ENCODE measurements around the gene RASL12. TPM values are rescaled to one million over a fixed set of nuclear protein-coding genes. Genes with fewer than 3 reads are reported as not detected.

RASL12 gene
- total and polyA plus RNA-seq, 2 of the 8 experiments (the other 6 are each of a cell fraction or from before 2014, with no cell fraction given), result 9.5 to 10.3 TPM

GRCh38 chr15:65059369-65059750 is 8.4 kb downstream of the RASL12 start:
- Histone ChIP-seq H3K27ac (ENCODE audit: low read depth, low read length) (no peak overlapping the region), H2BK15ac (ENCODE audit: low read length) (no peak overlapping the region), H2AK5ac (ENCODE audit: low read depth, low read length) (no peak overlapping the region), H4K8ac (ENCODE audit: extremely low read depth, insufficient read depth, low read length) (no peak overlapping the region), H2BK20ac (ENCODE audit: low read length) (no peak overlapping the region), H2BK12ac (ENCODE audit: low read depth, low read length) (no peak overlapping the region), H3K36me3 (ENCODE audit: control insufficient read depth in 2 of 4, insufficient read depth in 4 of 4, low read length in 3 of 4) (no peaks in the 10 kb centered on the region; a peak in 1 of 8 replicates), H2BK5ac (ENCODE audit: low read depth, low read length) (no peak overlapping the region), H3K18ac (ENCODE audit: extremely low read depth, low read length) (no peak overlapping the region), H3K4ac (replicated peaks; ENCODE audit: insufficient read length, low read depth, low read length) (no peak overlapping the region), H3K79me1 (ENCODE audit: low read depth, low read length) (no peaks in the 10 kb centered on the region), H4K20me1 (replicated peaks in 1 of 2; ENCODE audit: control insufficient read depth in 1 of 2, insufficient read depth in 2 of 2, low read length in 2 of 2) (no peaks in the 10 kb centered on the region), H2AFZ (ENCODE audit: low read length) (no peak overlapping the region), H4K5ac (ENCODE audit: insufficient read length, low read depth, low read length) (no peak overlapping the region), H3K56ac (replicated peaks; ENCODE audit: insufficient read length, low read depth, low read length) (no peak overlapping the region), H3K4me1 (replicated peaks in 1 of 4; ENCODE audit: control insufficient read depth in 3 of 4, insufficient read depth in 4 of 4, low read length in 3 of 4) (no peaks in the 10 kb centered on the region), H3K27me3 (replicated peaks in 1 of 4; ENCODE audit: control insufficient read depth in 3 of 4, extremely low read depth in 1 of 4, insufficient read depth in 3 of 4, low read length in 3 of 4) (no peaks in the 10 kb centered on the region; a peak in 1 of 7 replicates), H3K23ac (ENCODE audit: insufficient read length) (no peak overlapping the region), H2BK120ac (replicated peaks; ENCODE audit: low read depth, low read length) (no peak overlapping the region), H3K4me3 (ENCODE audit: extremely low read depth in 1 of 4, insufficient read depth in 2 of 4, low read depth in 3 of 4, low read length in 4 of 4) (no peak overlapping the region), H3K79me2 (ENCODE audit: control insufficient read depth in 1 of 2, insufficient read depth in 2 of 2, low read length in 2 of 2) (no peaks in the 10 kb centered on the region), H3K14ac (ENCODE audit: insufficient read length) (no peak overlapping the region), H3K9me3 (ENCODE audit: insufficient read depth in 2 of 2, low read depth in 1 of 2, low read length in 1 of 2) (no peaks in the 10 kb centered on the region), H3K4me2 (ENCODE audit: insufficient read depth in 1 of 2, low read depth in 2 of 2, low read length in 2 of 2) (no peak overlapping the region), H3K23me2 (ENCODE audit: low read depth, low read length) (no peaks in the 10 kb centered on the region), H4K91ac (replicated peaks; ENCODE audit: insufficient read length, low read length) (no peak overlapping the region), H3K9ac (replicated peaks in 1 of 4; ENCODE audit: extremely low read depth in 1 of 4, low read depth in 3 of 4, low read length in 3 of 4) (no peak overlapping the region)
- WGBS, 2 experiments (ENCODE audit: extremely low coverage in 1 of 2, insufficient coverage in 1 of 2, insufficient read length in 1 of 2, insufficient replicate concordance in 2 of 2, low coverage in 1 of 2, low lambda C conversion rate in 2 of 2, missing lambda C conversion rate in 1 of 2), result 82% methylated on average over 3 of the region's 3 CpGs; no CpG with 5 or more reads in 1 of the 2 experiments
- CTCF ChIA-PET (ENCODE audit: partially characterized antibody), result interaction anchor here (0.7 to 33.2 kb wide), 8 partner anchors 5 to 1648 kb away, joined by 3 to 1213 read pairs (median 4); partner anchors contain the start of genes KBTBD13, RASL12 and SLC51B
- DNase-seq (ENCODE audit: low read depth in 1 of 2, low spot score in 2 of 2) (no peak), FAIRE-seq (no peak)
- POLR2A ChIA-PET (ENCODE audit: partially characterized antibody), result no interaction called here
- no peak for TF ChIP-seq KDM4A (IDR thresholded peaks at IDR 0.05; ENCODE audit: low read depth, low read length, severe bottlenecking)
- TF ChIP-seq MAX (IDR thresholded peaks at IDR 0.05), result no peak
- TF ChIP-seq, protein P1, sequence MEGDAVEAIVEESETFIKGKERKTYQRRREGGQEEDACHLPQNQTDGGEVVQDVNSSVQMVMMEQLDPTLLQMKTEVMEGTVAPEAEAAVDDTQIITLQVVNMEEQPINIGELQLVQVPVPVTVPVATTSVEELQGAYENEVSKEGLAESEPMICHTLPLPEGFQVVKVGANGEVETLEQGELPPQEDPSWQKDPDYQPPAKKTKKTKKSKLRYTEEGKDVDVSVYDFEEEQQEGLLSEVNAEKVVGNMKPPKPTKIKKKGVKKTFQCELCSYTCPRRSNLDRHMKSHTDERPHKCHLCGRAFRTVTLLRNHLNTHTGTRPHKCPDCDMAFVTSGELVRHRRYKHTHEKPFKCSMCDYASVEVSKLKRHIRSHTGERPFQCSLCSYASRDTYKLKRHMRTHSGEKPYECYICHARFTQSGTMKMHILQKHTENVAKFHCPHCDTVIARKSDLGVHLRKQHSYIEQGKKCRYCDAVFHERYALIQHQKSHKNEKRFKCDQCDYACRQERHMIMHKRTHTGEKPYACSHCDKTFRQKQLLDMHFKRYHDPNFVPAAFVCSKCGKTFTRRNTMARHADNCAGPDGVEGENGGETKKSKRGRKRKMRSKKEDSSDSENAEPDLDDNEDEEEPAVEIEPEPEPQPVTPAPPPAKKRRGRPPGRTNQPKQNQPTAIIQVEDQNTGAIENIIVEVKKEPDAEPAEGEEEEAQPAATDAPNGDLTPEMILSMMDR (IDR thresholded peaks at IDR 0.05; ENCODE audit: control extremely low read depth in 1 of 3, insufficient read depth in 1 of 3, low read depth in 1 of 3, low read length in 3 of 3), result no peak
- no peak for TF ChIP-seq CTBP2 (IDR thresholded peaks at IDR 0.05; ENCODE audit: borderline replicate concordance, insufficient read depth, insufficient read length, low read length)
- TF ChIP-seq NANOG (IDR thresholded peaks at IDR 0.05; ENCODE audit: insufficient read depth, low read depth, low read length, poor library complexity, severe bottlenecking), result no peak
- TF ChIP-seq TEAD4 (IDR thresholded peaks at IDR 0.05; ENCODE audit: low read depth, low read length), result no peak
- TF ChIP-seq RAD21 (IDR thresholded peaks at IDR 0.05 in 1 of 2, conservative IDR thresholded peaks at IDR 0.05 in 1 of 2; ENCODE audit: low read depth in 2 of 2, low read length in 2 of 2), result no peak
- TF ChIP-seq GTF2F1 (IDR thresholded peaks at IDR 0.05; ENCODE audit: borderline replicate concordance, low read depth, low read length), result no peak
